Panc1 (cell line): ENCODE results near the gene ODF4. TPM values are rescaled to one million over a fixed set of nuclear protein-coding genes. Genes with fewer than 3 reads are reported as not detected.

Experiments
- ATAC-seq: fragments of 200-7000 bp; cut with Tn5 transposase; 2 replicates; pipeline ENCODE4 v1.9.1; 2020; ENCODE audit warnings: mild to moderate bottlenecking, moderate library complexity
- BruUV-seq: library from RNA; stranded (reverse); fragments of 400-500 nt; replicated peaks from 2 replicates; lab custom pipeline; 2021; lab: Mats Ljungman, UMichigan
- CTCF ChIA-PET: fragments of 300-600 bp; sonication (Branson Sonifier 250); formaldehyde crosslinking; loops from one replicate; lab custom pipeline; 2022; ENCODE audit warnings: antibody characterized with exemption; lab: Charles Lee
- POLR2A ChIA-PET: fragments of 300-600 bp; sonication (Branson Sonifier 250); formaldehyde crosslinking; loops from one replicate; lab custom pipeline; 2022; ENCODE audit warnings: antibody characterized with exemption; lab: Charles Lee
- DNase-seq: peaks from one replicate; pipeline ENCODE4 v3.0.0-alpha.2; 2010; ENCODE audit warnings: low read depth, low spot score
- H3K27ac ChIP-seq: 2 replicates; pipeline ENCODE4 v1.5.1; 2011; ENCODE audit warnings: mild to moderate bottlenecking, low read length, inconsistent platforms
- H3K27me3 ChIP-seq: fragments of 200-500 bp; sonication (Bioruptor generic); 2 replicates; pipeline ENCODE4 v1.6.0; 2014; ENCODE audit warnings: low read length, inconsistent platforms; ENCODE audit not compliant: control insufficient read depth, insufficient read depth
- H3K36me3 ChIP-seq: fragments of 200-500 bp; sonication (Bioruptor generic); 2 replicates; pipeline ENCODE4 v1.5.1; 2014; ENCODE audit warnings: inconsistent platforms, mild to moderate bottlenecking, low read length, moderate library complexity; ENCODE audit not compliant: control insufficient read depth, insufficient read depth
- H3K4me1 ChIP-seq: 2 replicates; pipeline ENCODE4 v1.5.1; 2011; ENCODE audit warnings: inconsistent platforms, mild to moderate bottlenecking, low read length, moderate library complexity; ENCODE audit not compliant: control insufficient read depth, insufficient read depth
- H3K4me3 ChIP-seq, 2 experiments: 2 replicates each; pipeline ENCODE4 v1.5.1; 2011 to 2012; ENCODE audit warnings: low read depth in 2 of 2, low read length in 2 of 2, mild to moderate bottlenecking in 2 of 2, inconsistent platforms in 1 of 2, moderate library complexity in 1 of 2
- H3K9me3 ChIP-seq: fragments of 200-500 bp; sonication (Bioruptor generic); 2 replicates; pipeline ENCODE4 v1.5.1; 2014; ENCODE audit warnings: low read depth, mild to moderate bottlenecking, inconsistent platforms, low read length, moderate library complexity; ENCODE audit not compliant: control insufficient read depth, insufficient read depth
- CTCF ChIP-seq: fragments of 450-650 bp; IDR thresholded peaks from 2 replicates; pipeline ENCODE4 v1.5.1; 2017; ENCODE audit warnings: mild to moderate bottlenecking
- POLR2AphosphoS5 ChIP-seq: IDR thresholded peaks from 2 replicates; pipeline ENCODE4 v1.6.1; 2012; ENCODE audit warnings: mild to moderate bottlenecking, low read depth, low read length, moderate library complexity
- REST ChIP-seq, 2 experiments: IDR thresholded peaks; 2 replicates each; pipeline ENCODE4 v1.6.1; 2011 to 2012; ENCODE audit warnings: low read depth in 2 of 2, control low read depth in 1 of 2, low read length in 1 of 2, mild to moderate bottlenecking in 1 of 2, moderate library complexity in 1 of 2; ENCODE audit not compliant: insufficient read depth in 1 of 2
- SIN3A ChIP-seq: IDR thresholded peaks from 2 replicates; pipeline ENCODE4 v1.6.1; 2012; ENCODE audit warnings: low read depth, mild to moderate bottlenecking, low read length, moderate library complexity, borderline replicate concordance; ENCODE audit not compliant: insufficient read depth
- TCF7L2 ChIP-seq: IDR thresholded peaks from 2 replicates; pipeline ENCODE4 v1.6.1; 2011; ENCODE audit warnings: mild to moderate bottlenecking, low read depth, low read length, inconsistent platforms
- in situ Hi-C: cut with HindIII; loops from 2 replicates; pipeline ENCODE4 v1.10.0; 2016; ENCODE audit warnings: low sequenced_read_pairs, low pct_unique_long_range_greater_than_20kb
- intact Hi-C: fragments of 100-400 bp; cut with micrococcal nuclease; formaldehyde crosslinking; loops from one replicate; pipeline ENCODE4 v1.10.0; 2022; ENCODE audit not compliant: unreplicated experiment
- total RNA-seq: library from RNA; stranded (reverse); gene quantifications from one replicate; pipeline ENCODE4 v1.2.1, GENCODE V29; 2021; ENCODE audit not compliant: unreplicated experiment

ODF4 gene
- total RNA-seq, 1 experiment from 2014 or later: not detected

GRCh38 chr17:8368193-8368592 is 28.6 kb downstream of the ODF4 start:
- ATAC-seq: no peak

GRCh38 chr17:8369944-8370343 is 30.3 kb downstream of the ODF4 start:
- intact Hi-C loops (no loop called here), in situ Hi-C loops (no loop called here)
- POLR2A ChIA-PET: interaction anchor here (0.5 kb wide), 1 partner anchor 259 kb away, joined by 3 read pairs; no protein-coding TSS in a partner anchor
- CTCF ChIA-PET: no interaction called here
- H3K9me3 ChIP-seq: no peaks in the 10 kb centered on the region
- H3K4me1 ChIP-seq: no peaks in the 10 kb centered on the region
- TF ChIP-seq REST (IDR thresholded peaks at IDR 0.05; ENCODE audit: insufficient read depth in 1 of 2, low read depth in 2 of 2, low read length in 1 of 2) (no peak), CTCF (no peak), SIN3A (no peak), POLR2AphosphoS5 (no peak), TCF7L2 (no peak)
- no peak overlapping the region for H3K27ac ChIP-seq
- no peaks in the 10 kb centered on the region for H3K27me3 ChIP-seq
- no peak overlapping the region for H3K4me3 ChIP-seq
- ATAC-seq (no peak), DNase-seq (no peak)
- no peaks in the 10 kb centered on the region; the same call in 1 of the 2 replicates for H3K36me3 ChIP-seq
- BruUV-seq: TSS peak; percentile 35

More at GRCh38 chr17:8368193-8368592, 28.6 kb downstream of the ODF4 start:
- DNase-seq: no peak
- no peaks in the 10 kb centered on the region for H3K9me3 ChIP-seq
- no peak overlapping the region for H3K4me3 ChIP-seq
- in situ Hi-C loops: no loop called here
- H3K36me3 ChIP-seq: no peaks in the 10 kb centered on the region; the same call in 1 of the 2 replicates
- ChIA-PET POLR2A (interaction anchor here (0.7 kb wide), 1 partner anchor 18 kb away, joined by 6 read pairs; no protein-coding TSS in a partner anchor), CTCF (no interaction called here)
- TF ChIP-seq SIN3A: no peak
- no peak for TF ChIP-seq CTCF
- TF ChIP-seq TCF7L2: no peak
- TF ChIP-seq REST (IDR thresholded peaks at IDR 0.05; ENCODE audit: insufficient read depth in 1 of 2, low read depth in 2 of 2, low read length in 1 of 2): no peak
- no peak for TF ChIP-seq POLR2AphosphoS5
- H3K4me1 ChIP-seq: no peaks in the 10 kb centered on the region
- no peak overlapping the region for H3K27ac ChIP-seq
- intact Hi-C loops: no loop called here
- no peaks in the 10 kb centered on the region for H3K27me3 ChIP-seq
- BruUV-seq: no TSS peak
